ENCODE results near the gene TLR5. TPM values are rescaled to one million over a fixed set of nuclear protein-coding genes. Genes with fewer than 3 reads are reported as not detected.

The TLR5 gene
- total RNA-seq, 4 donors from 2014 or later, result 8.2 to 14.5 (median 12.3) TPM

DNA sequence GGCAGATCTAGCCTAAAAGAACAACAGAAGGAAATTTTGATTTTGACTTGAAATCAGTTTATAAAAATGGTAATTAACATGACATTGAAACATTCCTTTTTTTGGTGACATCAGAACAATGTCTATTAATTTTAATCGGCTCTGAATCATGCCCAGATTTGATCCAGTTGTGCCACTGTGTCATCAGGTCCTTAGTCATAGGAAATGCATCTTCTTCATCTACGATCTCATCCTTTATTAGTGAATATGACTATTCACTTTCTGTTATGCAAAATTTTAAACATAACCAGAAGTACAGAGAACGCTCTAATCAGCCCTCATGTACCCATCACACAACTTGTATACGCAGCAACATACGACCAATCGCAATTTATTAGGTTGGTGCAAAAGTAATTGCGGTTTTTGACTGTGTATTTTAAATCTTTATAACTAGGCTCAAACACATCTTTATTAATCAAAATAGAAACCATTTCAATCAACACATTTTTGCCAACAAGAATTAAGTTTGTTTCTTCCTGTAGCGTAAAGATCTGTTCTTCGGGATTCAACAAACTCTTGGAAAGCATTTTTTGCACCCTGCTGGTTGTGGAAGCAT is 40.3 kb upstream of the TLR5 start:
- DNase-seq (ENCODE audit: low spot score in 2 of 2), result no peak
- Histone ChIP-seq H3K27me3 (no peaks in the 10 kb centered on the region), H3K27ac (no peak overlapping the region), H3K36me3 (no peaks in the 10 kb centered on the region), H3K4me3 (no peak overlapping the region), H3K4me1 (peaks cover 31% of the 10 kb centered on the region), H3K9me3 (no peaks in the 10 kb centered on the region)
- no peak for TF ChIP-seq POLR2A (IDR thresholded peaks at IDR 0.05)
- no peak for TF ChIP-seq POLR2AphosphoS5 (IDR thresholded peaks at IDR 0.05)
- TF ChIP-seq, protein P1, sequence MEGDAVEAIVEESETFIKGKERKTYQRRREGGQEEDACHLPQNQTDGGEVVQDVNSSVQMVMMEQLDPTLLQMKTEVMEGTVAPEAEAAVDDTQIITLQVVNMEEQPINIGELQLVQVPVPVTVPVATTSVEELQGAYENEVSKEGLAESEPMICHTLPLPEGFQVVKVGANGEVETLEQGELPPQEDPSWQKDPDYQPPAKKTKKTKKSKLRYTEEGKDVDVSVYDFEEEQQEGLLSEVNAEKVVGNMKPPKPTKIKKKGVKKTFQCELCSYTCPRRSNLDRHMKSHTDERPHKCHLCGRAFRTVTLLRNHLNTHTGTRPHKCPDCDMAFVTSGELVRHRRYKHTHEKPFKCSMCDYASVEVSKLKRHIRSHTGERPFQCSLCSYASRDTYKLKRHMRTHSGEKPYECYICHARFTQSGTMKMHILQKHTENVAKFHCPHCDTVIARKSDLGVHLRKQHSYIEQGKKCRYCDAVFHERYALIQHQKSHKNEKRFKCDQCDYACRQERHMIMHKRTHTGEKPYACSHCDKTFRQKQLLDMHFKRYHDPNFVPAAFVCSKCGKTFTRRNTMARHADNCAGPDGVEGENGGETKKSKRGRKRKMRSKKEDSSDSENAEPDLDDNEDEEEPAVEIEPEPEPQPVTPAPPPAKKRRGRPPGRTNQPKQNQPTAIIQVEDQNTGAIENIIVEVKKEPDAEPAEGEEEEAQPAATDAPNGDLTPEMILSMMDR (IDR thresholded peaks at IDR 0.05), result no peak
- no peak for TF ChIP-seq EP300 (IDR thresholded peaks at IDR 0.05)
- WGBS, result 85% methylated on average over 9 of the region's 9 CpGs

- H3K36me3 ChIP-seq, result no peaks in the 10 kb centered on the region
- H3K27me3 ChIP-seq, result no peaks in the 10 kb centered on the region
- DNase-seq (ENCODE audit: low spot score in 2 of 2), result no peak
- no peak overlapping the region for H3K4me3 ChIP-seq
- H3K4me1 ChIP-seq, result peaks cover 55% of the 10 kb centered on the region
- H3K9me3 ChIP-seq, result no peaks in the 10 kb centered on the region
- TF ChIP-seq POLR2AphosphoS5 (IDR thresholded peaks at IDR 0.05), result peak in 2 of 3 donors; percentile 42 to 67
- TF ChIP-seq POLR2A (IDR thresholded peaks at IDR 0.05), result no peak
- TF ChIP-seq, protein P1 (IDR thresholded peaks at IDR 0.05), result no peak
- 19% methylated on average over 5 of the region's 5 CpGs for WGBS
- H3K27ac ChIP-seq, result peak overlapping the region; percentile 62
Observed at GRCh38 chr1:223180731-223181321, 37.8 kb upstream of the TLR5 start.

DNA sequence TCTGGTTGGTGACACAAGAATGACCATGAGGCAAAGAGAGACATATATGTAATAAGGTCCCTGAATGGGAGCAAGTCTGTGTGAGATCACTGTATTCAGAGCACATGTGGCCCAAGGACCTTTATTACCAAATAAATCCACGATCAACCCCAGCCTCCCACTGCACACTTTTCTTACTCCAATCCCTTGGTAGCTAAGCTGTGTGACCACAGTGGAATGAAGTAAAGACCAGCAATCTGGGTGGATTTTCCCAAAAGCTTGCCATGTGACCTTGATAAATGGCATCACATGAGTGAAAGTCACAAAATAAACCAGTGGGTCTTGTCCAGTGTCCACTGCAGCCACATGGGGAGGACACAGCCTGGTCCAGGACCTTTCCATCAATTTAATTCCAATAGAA is 36.7 kb upstream of the TLR5 start:
- H3K27ac ChIP-seq, result no peak overlapping the region
- TF ChIP-seq POLR2A (IDR thresholded peaks at IDR 0.05) (no peak), POLR2AphosphoS5 (IDR thresholded peaks at IDR 0.05) (no peak), EP300 (IDR thresholded peaks at IDR 0.05) (no peak)
- TF ChIP-seq, protein P1 (IDR thresholded peaks at IDR 0.05), result no peak
- H3K4me1 ChIP-seq, result peaks cover 60% of the 10 kb centered on the region
- WGBS, result 23% methylated on average over 1 of the region's 1 CpG
- H3K27me3 ChIP-seq, result no peaks in the 10 kb centered on the region
- DNase-seq (ENCODE audit: low spot score in 2 of 2), result no peak
- no peaks in the 10 kb centered on the region for H3K36me3 ChIP-seq
- H3K9me3 ChIP-seq, result no peaks in the 10 kb centered on the region
- H3K4me3 ChIP-seq, result no peak overlapping the region

DNA sequence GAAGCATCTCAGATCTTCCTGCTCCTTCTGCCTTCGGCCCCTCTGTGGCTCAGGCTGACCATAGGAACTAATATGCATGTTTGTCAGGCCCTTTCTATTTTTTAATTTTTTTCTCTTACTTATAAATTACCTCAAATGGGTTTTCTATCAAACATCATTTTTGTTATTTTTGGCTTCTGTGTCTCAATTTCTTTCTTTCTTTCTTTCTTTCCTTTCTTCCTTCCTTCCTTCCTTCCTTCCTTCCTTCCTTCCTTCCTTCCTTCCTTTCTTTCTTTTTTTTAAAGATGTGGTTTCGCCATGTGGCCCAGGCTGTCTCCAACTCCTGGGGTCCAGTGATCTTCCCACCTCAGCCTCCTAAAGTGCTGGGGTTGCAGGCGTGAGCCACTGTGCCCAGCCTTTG is 36.2 kb upstream of the TLR5 start:
- no peak for DNase-seq (ENCODE audit: low spot score in 2 of 2)
- TF ChIP-seq EP300 (IDR thresholded peaks at IDR 0.05) (no peak), POLR2AphosphoS5 (IDR thresholded peaks at IDR 0.05) (no peak)
- no peaks in the 10 kb centered on the region for H3K9me3 ChIP-seq
- H3K4me1 ChIP-seq, result peaks cover 60% of the 10 kb centered on the region
- H3K27ac ChIP-seq, result no peak overlapping the region
- no peaks in the 10 kb centered on the region for H3K27me3 ChIP-seq
- no peaks in the 10 kb centered on the region for H3K36me3 ChIP-seq
- no peak overlapping the region for H3K4me3 ChIP-seq
- 98% methylated on average over 3 of the region's 3 CpGs for WGBS

DNA sequence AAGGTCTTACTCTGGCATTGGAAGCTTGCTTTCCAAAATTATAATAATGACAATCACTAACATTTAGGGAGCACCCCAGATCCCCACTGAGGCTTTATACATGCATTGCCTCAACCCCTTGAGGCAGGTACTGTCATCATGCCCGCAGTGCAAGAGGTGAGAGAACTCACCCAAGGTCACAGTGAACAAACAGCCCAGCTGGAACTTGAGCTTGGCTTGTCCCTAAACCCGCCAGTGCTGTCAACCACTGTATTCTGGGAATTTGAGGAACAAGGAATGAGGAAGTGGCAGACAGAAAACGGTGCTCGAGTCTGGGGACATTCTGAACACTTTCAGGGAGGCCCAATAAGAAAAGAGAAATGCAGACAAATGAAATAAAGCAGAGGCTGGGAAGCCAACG is 34.6 kb upstream of the TLR5 start:
- peaks cover 60% of the 10 kb centered on the region for H3K4me1 ChIP-seq
- WGBS, result 35% methylated on average over 5 of the region's 5 CpGs
- H3K36me3 ChIP-seq, result no peaks in the 10 kb centered on the region
- peak overlapping the region; percentile 24 for H3K27ac ChIP-seq
- TF ChIP-seq POLR2A (IDR thresholded peaks at IDR 0.05) (no peak), EP300 (IDR thresholded peaks at IDR 0.05) (no peak), POLR2AphosphoS5 (IDR thresholded peaks at IDR 0.05) (no peak)
- TF ChIP-seq, protein P1 (IDR thresholded peaks at IDR 0.05), result no peak
- DNase-seq (ENCODE audit: low spot score in 2 of 2), result no peak
- no peaks in the 10 kb centered on the region for H3K9me3 ChIP-seq
- H3K27me3 ChIP-seq, result no peaks in the 10 kb centered on the region
- H3K4me3 ChIP-seq, result no peak overlapping the region
